Ecto neural progenitor cell (in vitro differentiated cells): ENCODE measurements around the gene GNB3.

Experiments used
- DNase-seq: peaks from one replicate; pipeline ENCODE4 v3.0.0-alpha.2; 2018; ENCODE audit warnings: low spot score

The GNB3 gene

GRCh38 chr12:6837370-6838060, 3.2 kb upstream of the GNB3 start:
- no peak for DNase-seq

- DNase-seq: no peak
Observed at GRCh38 chr12:6838854-6839253, 1.9 kb upstream of the GNB3 start.

GRCh38 chr12:6839482-6840201, 1.1 kb upstream of the GNB3 start:
- peak; percentile 86 for DNase-seq

DNA sequence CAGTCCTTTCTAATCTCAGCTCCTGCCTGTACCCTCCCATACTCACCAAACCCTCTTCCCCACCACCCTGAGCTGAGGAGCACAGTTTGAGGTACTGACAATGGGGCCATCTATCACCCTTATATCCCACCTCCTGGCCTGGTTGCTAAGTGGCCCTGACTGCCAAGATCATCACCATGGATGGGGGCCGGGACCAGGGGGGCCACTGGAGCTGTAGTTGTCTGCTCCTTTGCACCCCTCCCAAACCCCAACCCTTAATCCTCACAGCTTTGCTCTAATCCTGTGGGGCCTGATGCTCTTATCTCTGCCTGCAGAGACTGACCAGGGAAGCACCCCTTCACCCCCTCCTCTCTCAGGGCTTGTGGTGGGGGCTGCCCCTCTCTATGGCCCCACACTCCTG, 395 bp upstream of the GNB3 start:
- DNase-seq: peak; percentile 83

DNA sequence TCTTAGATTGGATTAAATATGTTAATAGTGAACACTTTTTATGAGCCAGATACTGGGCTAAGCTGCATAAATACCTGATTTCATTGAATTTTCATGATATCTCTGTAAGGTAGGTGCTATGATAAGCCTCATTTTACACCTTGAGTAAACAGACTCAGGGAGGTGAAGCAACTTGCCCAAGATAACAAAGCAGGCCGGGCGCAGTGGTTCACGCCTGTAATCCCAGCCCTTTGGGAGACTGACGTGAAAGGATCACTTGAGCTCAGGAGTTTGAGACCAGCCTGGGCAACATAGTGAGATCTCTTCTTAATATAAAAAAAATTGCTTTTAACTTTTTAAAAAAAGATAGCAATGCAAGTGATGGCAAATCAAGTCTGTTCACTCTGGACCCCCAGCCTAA, 1.4 kb downstream of the GNB3 start:
- no peak for DNase-seq

DNA sequence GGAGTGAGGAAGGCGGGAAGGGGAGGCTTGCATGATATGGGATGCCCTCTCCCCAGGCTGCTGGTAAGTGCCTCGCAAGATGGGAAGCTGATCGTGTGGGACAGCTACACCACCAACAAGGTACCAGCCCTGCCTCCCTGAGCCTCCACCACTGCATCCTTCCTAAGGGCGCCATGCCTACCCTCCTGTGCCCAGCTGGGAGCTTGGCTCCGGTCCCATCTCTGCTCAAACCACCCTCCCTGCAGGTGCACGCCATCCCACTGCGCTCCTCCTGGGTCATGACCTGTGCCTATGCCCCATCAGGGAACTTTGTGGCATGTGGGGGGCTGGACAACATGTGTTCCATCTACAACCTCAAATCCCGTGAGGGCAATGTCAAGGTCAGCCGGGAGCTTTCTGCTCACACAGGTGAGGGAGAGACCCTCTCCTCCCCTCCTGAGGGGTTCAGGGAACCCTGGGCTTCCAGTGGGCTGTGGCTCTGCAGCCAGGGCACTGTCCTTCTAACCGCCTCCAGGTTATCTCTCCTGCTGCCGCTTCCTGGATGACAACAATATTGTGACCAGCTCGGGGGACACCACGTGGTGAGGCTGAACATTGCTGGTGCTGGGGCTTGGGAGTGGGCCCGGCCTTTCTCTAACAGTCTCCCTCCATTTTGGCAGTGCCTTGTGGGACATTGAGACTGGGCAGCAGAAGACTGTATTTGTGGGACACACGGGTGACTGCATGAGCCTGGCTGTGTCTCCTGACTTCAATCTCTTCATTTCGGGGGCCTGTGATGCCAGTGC, 2.6 kb downstream of the GNB3 start:
- peak; percentile 71 for DNase-seq

- no peak for DNase-seq
Observed at GRCh38 chr12:6845395-6845794, 4.7 kb downstream of the GNB3 start.

DNA sequence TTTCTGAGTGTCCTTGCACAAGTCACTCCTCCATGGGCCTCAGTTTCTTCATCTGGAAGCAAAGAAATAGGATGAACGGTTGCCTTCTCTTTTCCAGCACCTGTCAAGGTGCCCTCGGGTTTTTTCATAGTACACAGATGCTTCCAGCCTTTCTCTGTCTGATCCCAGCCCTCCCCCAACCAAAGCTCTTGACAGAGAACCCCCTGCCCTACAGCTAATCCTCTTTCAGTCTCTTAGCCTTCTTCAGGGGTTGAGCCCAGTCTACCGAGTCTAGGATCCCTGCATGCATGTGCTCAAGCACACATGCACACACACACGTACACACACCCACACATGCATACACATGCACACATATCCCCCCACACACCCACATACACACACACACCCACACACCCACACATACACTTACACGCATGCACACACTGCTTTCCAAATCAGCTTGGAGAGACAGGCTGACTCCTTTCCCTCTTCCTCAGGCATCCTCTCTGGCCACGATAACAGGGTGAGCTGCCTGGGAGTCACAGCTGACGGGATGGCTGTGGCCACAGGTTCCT, 5.7 kb downstream of the GNB3 start:
- DNase-seq: no peak

DNA sequence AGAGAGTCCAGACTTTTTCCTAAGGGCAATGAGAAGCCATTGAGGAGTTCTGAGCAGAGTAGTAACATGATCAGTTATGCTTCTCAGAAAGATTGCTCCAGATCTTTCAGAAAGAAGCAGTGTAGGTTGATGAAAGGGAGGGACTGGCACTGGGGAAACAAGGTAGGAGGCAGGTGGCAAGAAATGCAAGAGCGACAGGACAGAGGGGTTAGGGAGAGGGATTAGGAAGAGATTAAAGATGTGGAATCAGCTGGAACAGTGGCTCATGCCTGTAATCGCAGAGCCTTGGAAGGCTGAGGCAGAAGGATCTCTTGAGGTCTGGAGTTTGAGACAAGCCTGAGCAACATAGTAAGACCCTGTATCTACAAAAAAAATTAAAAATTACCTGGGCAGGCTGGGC, 7.0 kb downstream of the GNB3 start:
- no peak for DNase-seq

- no peak for DNase-seq
Observed at GRCh38 chr12:6849427-6849826, 8.7 kb downstream of the GNB3 start.

- no peak for DNase-seq
Observed at GRCh38 chr12:6849976-6850560, 9.3 kb downstream of the GNB3 start.

DNA sequence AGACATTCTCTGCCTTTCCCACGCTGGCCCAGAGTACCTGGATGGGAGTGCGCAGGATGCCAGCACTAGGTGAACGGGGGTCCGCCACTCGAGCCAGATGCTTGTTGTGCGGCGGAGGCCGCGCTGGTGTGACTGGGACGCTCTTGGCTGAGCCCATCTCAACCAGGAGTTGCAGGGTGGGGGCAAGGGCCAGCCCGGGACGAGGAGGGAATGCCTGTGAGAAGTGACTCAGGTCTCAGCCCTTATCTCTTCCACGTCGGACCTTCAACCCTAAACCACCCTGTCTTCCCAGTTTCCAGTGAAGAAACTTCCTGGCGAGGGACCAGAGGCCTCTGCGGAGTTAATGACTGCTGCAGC, 10.0 kb downstream of the GNB3 start:
- DNase-seq: no peak

DNA sequence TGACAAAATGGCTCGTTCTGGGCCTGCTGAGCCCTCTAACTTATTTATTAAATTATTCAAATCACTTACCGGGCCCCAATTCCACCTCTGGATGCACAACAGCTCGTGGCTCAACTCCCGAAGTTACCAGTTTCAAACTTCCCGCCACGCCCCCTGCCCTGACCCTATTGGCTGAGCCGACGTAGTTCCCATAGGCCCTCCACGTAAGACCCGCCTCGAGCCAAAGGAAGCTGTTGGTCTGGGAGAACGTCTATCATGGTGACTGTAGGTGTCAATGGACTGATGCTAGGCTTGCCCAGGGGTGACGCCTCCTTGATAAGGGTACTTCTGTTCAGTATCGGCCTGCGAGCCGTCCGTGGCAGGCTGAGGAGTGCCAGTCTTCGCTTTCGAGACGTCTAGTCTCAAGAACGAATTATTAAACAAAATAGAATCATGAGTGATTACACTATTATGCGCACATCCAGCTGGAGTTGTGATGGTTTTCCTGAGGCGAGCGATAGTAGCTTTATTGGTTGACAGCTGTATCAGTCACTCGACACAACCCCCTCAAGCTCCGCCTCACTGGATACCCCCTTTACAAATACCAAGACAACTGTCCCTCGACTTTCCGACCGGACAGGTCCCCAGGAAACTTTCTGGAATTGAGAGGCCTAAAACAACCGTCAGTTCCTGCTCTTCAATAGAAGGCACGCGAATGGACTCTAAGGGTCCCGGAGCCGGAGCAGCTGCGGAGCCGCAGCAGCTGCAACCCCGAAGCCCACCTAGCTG, 10.6 kb downstream of the GNB3 start, which contains the start of gene CDCA3:
Gene CDCA3 (minus strand): TSS at position 134 of the 768 bp plus-strand sequence. CDS start 334 bp downstream, outside the sequence.
- DNase-seq: peak; percentile 98

DNA sequence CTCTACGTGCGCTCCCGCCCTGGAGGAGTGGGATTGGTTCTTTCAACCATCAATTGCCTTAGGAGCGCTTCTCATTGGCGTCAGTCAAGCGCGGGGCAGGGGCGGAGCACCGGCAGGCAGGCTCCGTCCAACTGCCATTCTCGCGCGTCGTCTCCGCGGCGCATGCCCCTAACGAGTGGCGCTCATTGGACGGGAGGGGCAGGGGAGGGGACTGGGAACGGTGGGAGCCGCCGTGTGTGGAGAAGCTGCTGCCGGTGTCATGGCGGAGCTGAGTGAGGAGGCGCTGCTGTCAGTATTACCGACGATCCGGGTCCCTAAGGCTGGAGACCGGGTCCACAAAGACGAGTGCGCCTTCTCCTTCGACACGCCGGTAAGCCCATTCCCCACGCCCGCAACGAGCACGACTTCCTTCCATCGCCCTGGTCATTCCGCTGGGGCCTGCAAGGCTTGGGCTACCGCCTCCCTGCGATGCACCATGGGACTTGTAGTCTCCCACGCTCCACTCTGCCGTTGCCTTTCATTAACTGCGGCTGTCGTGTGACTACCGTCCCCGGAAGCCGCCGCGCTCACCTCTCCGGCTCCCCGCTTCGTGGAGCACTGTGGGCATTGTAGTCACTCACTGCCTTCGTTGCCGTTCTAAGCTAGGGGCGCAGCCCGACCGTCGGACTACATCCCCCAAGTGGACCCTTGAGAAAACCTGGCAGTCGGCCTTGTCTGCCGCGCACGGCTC, 11.4 kb downstream of the GNB3 start, which contains the start of gene USP5:
Gene USP5 (plus strand): TSS at position 230 of the 730 bp plus-strand sequence. CDS start 30 bp downstream, at position 260.
- peak; percentile 100 for DNase-seq

DNA sequence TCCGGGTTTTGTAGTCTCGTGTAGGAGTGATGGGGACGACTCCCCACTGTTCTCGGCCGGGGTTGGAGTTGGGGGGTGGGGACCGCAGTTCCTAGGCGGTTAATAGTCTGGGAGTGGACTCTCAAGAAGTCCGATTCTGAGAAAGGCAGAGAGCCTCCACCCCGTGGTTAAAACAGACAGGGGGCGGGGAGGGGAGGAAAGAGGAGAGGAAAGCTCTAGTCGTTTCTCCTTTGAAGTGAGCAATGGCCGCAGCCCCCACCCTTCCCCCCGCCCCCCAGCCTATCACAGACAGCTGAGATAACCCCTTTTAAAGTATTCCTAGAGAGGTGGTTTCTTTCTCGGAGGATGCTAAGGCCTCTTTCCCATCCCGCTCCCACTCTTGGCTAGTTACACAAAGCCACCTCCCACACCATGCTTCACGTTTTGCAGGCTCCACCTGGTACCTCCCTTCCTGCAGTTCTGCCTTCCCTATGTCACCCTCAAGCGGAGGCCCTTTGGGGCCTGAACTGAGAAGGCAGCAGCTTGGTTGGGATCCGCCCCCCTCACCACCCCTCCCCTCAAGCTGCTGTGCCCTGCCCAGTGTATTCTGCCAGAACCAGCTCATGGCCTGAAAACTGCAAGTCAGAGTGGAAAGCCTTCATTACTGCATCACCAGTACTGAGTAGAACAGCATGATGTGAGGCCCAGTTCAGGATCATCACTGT, 12.1 kb downstream of the GNB3 start:
- peak; percentile 74 for DNase-seq

DNA sequence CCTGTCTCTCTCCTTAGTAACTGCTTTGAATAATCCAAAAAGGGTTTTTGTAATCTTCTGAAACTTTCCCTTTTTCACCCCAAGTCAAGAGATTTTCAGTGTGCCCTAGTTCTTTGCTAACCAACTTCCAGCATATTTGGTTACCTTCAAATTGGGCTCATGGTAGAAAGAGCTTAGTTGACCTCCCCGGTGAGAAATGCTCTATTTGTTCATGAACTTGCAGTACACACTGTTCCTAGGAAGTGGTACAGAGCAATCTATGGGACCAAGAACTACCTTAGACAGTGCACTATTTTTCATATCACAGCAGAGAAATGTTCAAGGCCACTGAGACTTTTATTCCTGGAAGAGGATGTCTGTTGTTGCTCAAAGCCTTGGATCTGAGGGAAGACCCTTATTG, 12.9 kb downstream of the GNB3 start:
- no peak for DNase-seq

GRCh38 chr12:6854036-6854435, 13.3 kb downstream of the GNB3 start:
- DNase-seq: no peak

DNA sequence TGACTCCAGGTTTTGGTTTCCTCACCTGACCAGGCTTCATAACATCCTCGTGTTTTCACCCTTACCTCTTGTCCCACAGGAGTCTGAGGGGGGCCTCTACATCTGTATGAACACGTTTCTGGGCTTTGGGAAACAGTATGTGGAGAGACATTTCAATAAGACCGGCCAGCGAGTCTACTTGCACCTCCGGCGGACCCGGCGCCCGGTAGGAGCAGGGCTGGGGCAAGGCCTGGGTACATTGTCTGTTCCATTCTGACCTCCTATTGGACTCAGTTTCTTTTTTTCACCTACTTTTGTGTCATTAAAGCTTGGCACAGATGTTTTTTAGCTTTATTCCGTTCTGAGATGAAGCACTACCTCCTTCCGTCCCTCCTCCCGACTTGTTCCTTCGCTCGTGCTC, 14.6 kb downstream of the GNB3 start:
- no peak for DNase-seq

DNA sequence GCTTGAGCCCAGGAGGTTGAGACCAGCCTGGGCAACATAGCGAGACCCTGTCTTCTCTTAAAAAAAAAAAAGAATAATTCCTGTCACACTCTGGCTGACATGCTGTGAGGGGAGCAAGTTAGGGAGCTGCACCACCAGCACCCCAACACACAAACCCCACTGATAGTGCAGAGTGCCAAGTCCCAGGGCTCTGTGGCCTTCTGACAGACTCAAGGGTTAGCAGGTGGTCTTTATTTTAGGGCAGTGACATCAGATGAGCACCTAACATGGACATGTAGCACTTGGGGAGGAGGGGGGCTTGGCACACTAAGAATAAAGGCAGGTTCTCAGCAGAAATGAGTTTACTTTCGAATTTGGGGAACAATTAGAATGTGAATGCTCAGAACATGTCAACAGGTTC, 18.1 kb downstream of the GNB3 start:
- DNase-seq: no peak

DNA sequence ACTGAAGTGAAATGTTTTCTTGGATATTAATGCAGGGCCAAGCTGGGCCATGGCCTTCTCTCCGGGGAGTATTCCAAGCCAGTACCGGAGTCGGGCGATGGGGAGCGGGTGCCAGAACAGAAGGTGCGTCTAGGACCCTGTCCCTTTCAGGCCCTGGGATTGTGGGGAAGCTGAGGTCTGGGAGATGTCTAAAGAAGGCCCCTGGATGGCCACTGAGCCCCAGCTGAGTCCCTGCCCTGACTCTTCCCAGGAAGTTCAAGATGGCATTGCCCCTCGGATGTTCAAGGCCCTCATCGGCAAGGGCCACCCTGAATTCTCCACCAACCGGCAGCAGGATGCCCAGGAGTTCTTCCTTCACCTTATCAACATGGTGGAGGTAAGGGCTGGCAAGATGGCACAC, 19.4 kb downstream of the GNB3 start:
- no peak for DNase-seq
